Posterior vena cava (tissue), 2 donors: Measurements from ENCODE around the gene TNNC2. TPM values are rescaled to one million over a fixed set of nuclear protein-coding genes. Genes with fewer than 3 reads are reported as not detected.
"Not testable (repeated sequence)": the region's sequence is repeated elsewhere in the genome, so short reads cannot be mapped to it uniquely, and the experiment has no call there.

Experiments
- DNase-seq: peaks from one replicate; pipeline ENCODE4 v3.0.0-alpha.2; 2020; ENCODE audit warnings: low spot score
- intact Hi-C, 2 donors: fragments of 100-400 bp; cut with DNase I; formaldehyde crosslinking; loops; one replicate each; pipeline versions ENCODE4 v1.14.1 to v1.14.2; 2022 to 2023
- total RNA-seq, 2 donors: library from RNA; stranded (reverse); fragmentation: NEBNext Ultra II Directional; extraction: Animal tissue kit (Norgen Biotek cat#: 25700); gene quantifications; one replicate each; pipeline ENCODE4 v1.2.1, GENCODE V29; 2021
- donor health status: DM: yes; HTN: yes; CAD: no.
- donor health status: DM: yes; HTN: yes; CAD: no.

TNNC2 gene
- total RNA-seq, 2 donors from 2014 or later: 0.48 to 0.60 TPM

- intact Hi-C loops: loop anchor here in 1 of 2 donors (10.0 kb wide), 1 partner anchor 566 kb away; no protein-coding TSS in a partner anchor
- DNase-seq: no peak
Measured at GRCh38 chr20:45798935-45799642, 28.0 kb downstream of the TNNC2 start.

GRCh38 chr20:45797955-45798354, 29.2 kb downstream of the TNNC2 start:
- intact Hi-C loops: loop anchor here in 1 of 2 donors (10.0 kb wide), 1 partner anchor 567 kb away; no protein-coding TSS in a partner anchor
- not testable (repeated sequence) for DNase-seq

GRCh38 chr20:45797510-45797909, 29.6 kb downstream of the TNNC2 start:
- DNase-seq: not testable (repeated sequence)
- intact Hi-C loops: loop anchor here in 1 of 2 donors (10.0 kb wide), 1 partner anchor 567 kb away; no protein-coding TSS in a partner anchor

GRCh38 chr20:45796337-45797065, 30.6 kb downstream of the TNNC2 start:
- intact Hi-C loops: loop anchor here in 1 of 2 donors (10.0 kb wide), 1 partner anchor 568 kb away; no protein-coding TSS in a partner anchor
- DNase-seq: no peak

GRCh38 chr20:45792317-45793118, 34.6 kb downstream of the TNNC2 start:
- no peak for DNase-seq
- intact Hi-C loops: loop anchor here in 1 of 2 donors (10.0 kb wide), 1 partner anchor 572 kb away; no protein-coding TSS in a partner anchor

GRCh38 chr20:45788351-45788750, 38.8 kb downstream of the TNNC2 start:
- DNase-seq: no peak
- intact Hi-C loops: loop anchor here in 1 of 2 donors (5.0 kb wide), 1 partner anchor 1281 kb away; no protein-coding TSS in a partner anchor

- intact Hi-C loops: no loop called here
- no peak for DNase-seq
Measured at GRCh38 chr20:45783656-45784294, 43.3 kb downstream of the TNNC2 start.

GRCh38 chr20:45782890-45783289, 44.2 kb downstream of the TNNC2 start:
- DNase-seq: no peak
- intact Hi-C loops: no loop called here

- DNase-seq: peak; percentile 81
- intact Hi-C loops: no loop called here
Measured at GRCh38 chr20:45781391-45781931, 45.7 kb downstream of the TNNC2 start.

- DNase-seq: no peak
- intact Hi-C loops: no loop called here
Measured at GRCh38 chr20:45780159-45780558, 47.0 kb downstream of the TNNC2 start.

- intact Hi-C loops: loop anchor here in 1 of 2 donors (10.0 kb wide), 2 partner anchors 234 to 314 kb away; partner anchors contain the start of genes EPPIN and WFDC2
- DNase-seq: peak; percentile 94
Measured at GRCh38 chr20:45779011-45779915, 47.8 kb downstream of the TNNC2 start.

- DNase-seq: no peak
- intact Hi-C loops: loop anchor here in 1 of 2 donors (10.0 kb wide), 2 partner anchors 232 to 312 kb away; partner anchors contain the start of genes EPPIN and WFDC2
Measured at GRCh38 chr20:45776931-45777330, 50.2 kb downstream of the TNNC2 start.

- intact Hi-C loops: loop anchor here in 1 of 2 donors (10.0 kb wide), 2 partner anchors 231 to 311 kb away; partner anchors contain the start of genes EPPIN and WFDC2
- no peak for DNase-seq
Measured at GRCh38 chr20:45775411-45775810, 51.7 kb downstream of the TNNC2 start.

GRCh38 chr20:45774945-45775344, 52.2 kb downstream of the TNNC2 start:
- no peak for DNase-seq
- intact Hi-C loops: loop anchor here (5.0 to 10.0 kb wide), 4 partner anchors 230 to 463 kb away; partner anchors contain the start of genes EPPIN (in 1 of the 2) and WFDC2 (in 1 of the 2)
